GM19397 (cell line): Measurements from ENCODE around the gene CNKSR2.
A peak's percentile ranks its signal among the peaks of the same experiment; 100 is the strongest.
"Not testable (repeated sequence)": the region's sequence is repeated elsewhere in the genome, so short reads cannot be mapped to it uniquely, and the experiment has no call there.

Experiments
- ATAC-seq: cut with Tn5 transposase; IDR thresholded peaks from one replicate; pipeline ENCODE4 v1.9.1; 2021; ENCODE audit warnings: mild to moderate bottlenecking, moderate library complexity; ENCODE audit not compliant: unreplicated experiment

The CNKSR2 gene

DNA sequence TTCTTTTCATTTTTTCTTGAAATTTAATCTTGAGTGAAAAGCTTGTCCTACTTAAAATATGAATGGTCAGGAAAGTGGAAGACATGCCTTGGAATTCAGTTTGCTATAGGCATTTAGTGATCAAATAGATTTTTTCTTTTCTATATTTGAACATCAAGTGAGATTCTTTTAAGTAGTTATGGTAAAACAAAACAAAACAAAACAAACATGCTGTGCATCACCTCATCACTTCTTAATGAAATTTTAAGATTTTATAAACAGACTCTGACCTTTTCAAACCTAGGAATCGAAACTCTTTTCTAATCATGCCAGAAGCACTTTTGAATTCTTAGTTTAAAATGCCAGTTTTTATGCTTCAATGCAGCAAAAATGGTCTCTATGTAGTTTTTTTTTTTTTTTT, 62.8 kb downstream of the CNKSR2 start:
- no peak for ATAC-seq

DNA sequence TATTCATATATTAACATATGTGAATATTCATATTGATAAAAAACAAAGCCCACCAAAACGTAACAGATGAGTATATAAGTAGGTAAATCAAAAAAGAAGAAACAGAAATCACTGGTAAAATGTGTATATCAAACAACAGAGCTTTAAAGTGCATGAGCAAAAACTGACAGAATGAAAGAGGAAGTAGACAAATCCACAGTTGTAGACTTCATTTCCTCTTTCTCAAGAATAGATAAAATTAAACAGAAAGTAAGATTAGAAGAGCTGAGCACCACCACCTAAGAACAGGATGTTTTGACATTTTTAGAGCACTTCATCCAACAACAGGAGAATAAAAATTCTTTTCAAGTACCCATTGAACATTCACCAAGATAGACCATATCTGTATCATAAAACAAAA, 64.6 kb downstream of the CNKSR2 start:
- ATAC-seq: peak; percentile 93

DNA sequence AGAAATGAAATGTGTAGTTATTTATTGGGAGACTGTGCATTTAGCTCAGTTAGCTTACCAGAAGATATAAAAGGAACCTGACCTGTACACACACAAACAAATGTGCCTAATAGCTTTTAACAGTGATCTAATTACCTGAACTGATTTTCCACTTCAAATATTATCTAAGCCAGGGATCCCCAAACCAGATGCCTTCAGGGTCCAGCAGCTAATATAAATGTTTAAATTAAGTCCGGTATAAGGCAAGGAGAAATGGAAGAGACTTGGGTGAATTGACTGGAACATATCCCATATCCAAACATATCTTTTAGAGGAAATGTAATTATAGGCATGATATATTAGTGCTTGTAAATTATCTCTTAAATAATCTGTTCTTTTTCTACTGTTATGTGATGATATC, 66.7 kb downstream of the CNKSR2 start:
- ATAC-seq: no peak

DNA sequence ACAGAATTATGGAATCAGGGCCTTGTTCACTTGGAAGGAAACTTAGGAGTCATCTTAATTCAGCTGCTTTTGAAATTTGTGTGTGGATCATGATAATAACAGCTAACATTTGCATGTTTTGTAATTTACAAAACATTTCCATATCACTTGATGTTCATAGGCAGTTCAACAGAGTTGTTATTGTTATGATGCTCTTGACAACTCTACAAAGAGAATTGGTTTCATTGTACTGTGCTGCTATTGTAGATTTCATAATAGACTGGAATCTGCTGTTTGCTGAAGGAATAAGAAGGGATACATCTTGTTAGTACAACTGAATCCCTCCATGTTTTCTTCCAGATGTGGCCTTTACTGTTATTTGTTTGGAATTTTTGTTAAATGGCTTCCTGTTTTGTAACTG, 83.5 kb downstream of the CNKSR2 start:
- no peak for ATAC-seq

DNA sequence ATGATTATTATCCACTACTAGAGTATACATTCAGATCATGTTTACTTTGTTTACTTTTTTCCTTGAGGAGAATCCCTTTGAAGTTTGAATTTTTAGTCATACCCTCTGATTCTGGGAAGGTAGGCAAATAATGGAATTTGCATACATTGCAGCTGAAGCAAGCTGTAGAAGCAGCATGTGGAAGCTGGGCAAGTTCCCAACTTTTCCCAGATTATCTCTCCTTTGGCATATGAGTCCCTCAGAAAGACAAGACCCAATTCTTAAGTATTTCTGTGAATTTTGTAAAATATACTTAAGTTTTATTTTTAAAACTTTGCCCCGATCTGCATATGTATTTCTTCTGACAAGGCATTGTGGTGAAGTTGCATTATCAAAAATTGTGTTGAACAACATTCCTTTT, 94.9 kb downstream of the CNKSR2 start:
- no peak for ATAC-seq

DNA sequence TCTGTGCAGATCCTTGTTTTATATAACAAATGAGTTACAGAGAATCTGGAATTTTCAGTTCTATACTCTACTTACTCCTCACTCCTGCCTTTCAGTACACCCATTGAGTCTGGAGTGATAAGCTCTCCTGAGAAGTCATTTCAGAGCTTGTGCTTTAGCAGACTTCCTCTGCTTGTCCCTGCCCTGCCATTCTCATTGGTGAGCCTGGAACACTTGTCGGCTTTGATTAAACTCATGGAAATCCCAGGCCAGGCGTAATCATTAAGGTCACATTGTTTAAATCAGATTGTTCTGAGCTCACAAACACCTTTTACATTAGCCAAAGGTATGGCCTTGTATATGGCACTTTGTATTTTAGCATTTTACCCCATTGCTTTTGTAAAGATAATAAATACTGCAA, 102.7 kb downstream of the CNKSR2 start:
- ATAC-seq: no peak

DNA sequence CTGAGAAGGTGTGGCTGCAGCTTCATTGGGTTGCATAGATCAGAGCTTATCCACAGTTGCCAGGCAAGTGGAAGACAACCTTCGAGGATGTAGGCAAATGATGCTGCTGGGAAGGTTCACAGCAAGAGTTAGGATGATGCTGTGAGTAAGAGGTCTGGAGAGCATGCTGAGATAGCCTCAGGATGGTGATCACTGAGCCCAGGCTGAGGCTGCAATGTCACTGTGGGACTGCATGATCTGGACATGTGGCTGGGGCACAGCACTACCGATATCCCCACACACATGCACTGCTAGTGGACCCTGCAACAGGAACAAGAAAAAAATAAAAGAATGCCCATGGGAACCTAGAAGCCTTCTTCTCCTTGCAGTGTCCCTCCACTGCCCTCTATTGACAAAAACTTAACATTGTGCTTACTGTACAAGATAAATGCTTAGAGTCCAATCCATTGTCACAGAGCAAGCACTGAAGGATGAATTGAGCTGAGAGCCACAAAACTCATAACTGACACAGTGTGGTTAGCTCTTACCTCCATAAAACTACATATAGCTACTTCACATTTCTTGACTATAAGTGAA, 105.6 kb downstream of the CNKSR2 start:
- peak; percentile 82 for ATAC-seq

DNA sequence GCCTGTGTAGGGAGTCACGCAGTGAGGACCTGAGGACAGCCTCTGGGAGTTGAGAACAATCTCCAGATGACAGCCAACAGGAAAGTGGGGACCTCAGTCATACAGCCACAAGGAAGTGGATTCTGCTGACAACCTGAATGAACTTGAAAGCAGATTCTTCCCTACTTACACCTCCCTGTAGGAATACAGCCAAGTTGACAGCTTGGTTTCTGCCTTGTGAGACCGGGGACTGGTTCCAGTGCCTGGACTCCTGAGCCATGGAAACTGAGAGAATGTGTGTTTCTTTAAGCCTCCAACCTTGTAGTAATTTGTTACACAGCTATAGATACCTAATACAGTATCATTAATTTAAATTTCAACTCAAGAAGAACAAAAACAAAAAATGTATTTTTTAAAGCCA, 107.5 kb downstream of the CNKSR2 start:
- no peak for ATAC-seq

DNA sequence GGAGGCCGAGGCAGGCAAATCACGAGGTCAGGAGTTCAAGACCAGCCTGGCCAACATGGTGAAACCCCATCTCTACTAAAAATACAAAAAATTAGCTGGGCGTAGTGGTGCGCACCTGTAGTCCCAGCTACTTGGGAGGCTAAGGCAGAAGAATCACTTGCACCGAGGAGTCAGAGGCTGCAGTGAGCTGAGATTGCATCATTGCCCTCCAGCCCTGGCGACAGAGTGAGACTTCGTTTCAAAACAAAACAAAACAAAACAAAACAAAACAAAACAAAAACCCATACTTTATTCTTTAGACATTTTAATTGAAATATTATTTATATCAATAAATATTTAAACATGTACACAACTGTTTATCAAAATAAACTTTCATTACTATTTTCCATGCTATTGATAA, 109.8 kb downstream of the CNKSR2 start:
- ATAC-seq: not testable (repeated sequence)

DNA sequence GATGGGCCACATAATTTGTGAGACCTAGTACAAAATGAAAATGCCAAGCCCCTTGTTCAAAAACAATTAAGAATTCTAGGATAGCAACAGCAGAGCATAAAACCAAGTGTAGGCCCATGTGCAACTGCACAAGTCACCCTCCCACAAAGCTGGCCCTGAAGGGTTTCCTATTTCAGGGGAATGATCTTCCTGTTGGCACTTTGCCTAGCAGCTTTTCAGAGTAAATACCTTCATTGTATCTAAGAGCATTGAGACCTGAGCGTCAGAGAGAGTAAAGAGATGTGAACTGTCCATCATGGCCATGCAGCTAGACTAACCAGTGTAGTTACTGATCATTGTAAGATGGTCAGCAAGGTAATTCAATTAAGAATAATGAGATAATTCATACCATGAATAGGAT, 113.6 kb downstream of the CNKSR2 start:
- no peak for ATAC-seq

DNA sequence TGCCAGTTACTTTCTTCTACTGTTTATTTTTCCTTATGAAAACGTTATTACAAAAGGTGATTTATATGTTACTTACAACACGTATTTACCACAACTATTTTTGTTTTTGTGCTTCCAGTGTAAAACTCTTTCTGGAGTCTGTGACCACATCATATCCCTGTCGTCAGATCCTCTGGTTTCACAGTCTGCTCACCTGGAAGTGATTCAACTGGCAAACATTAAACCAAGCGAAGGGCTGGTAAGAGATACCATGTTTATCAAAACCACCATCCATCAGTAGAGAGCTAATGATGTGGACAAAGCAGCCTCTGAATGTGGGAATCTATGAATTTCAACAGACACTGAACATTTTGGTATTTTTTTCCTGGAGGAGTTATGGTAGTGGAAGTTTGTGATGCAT, 116.1 kb downstream of the CNKSR2 start:
- no peak for ATAC-seq

DNA sequence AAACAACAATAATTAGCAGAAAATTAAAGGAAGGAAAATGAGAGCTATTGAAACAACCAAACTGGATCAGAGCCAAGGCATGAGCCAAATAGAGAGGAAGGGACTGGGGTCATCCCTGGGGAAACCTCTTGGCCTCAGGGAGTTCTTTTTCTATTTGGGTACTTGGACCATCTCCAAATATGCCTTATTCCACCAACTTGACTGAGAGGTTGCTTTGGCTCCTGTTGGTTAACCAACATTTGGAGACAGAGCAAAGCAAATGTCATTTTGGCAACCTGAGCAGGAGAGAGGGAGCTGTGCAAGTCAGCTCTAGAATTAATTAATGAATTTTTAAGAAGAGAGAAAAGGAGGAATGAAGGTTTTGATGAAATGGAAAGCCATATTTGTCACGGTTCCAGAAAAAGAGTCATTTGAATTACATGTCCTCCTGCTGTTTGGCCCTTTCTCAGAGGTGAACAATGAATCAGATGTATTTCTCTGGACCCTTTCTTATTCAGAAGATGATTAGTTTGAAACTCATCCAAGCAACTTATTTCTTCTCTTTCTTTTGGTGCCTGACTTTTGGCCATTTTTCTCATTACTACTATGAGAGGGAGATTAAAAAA, 119.1 kb downstream of the CNKSR2 start:
- no peak for ATAC-seq

DNA sequence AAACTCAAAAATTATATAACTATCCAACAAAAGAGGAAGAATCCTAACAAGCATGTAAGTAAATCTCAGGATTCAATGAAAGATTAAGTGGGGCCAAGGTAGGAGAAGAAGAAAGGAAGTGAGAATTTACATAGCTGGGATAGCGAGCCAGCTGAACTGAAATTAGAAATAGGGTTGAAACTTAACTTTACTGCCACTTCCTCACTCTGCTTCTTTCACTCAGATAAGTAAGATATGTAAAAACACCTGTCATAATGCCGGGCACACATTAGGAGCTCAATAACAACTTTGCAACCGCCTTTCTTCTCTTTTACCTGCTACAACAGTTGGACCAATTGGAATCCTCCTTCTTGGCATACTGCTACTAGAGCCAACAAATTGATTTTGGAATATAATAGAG, 129.4 kb downstream of the CNKSR2 start:
- no peak for ATAC-seq

DNA sequence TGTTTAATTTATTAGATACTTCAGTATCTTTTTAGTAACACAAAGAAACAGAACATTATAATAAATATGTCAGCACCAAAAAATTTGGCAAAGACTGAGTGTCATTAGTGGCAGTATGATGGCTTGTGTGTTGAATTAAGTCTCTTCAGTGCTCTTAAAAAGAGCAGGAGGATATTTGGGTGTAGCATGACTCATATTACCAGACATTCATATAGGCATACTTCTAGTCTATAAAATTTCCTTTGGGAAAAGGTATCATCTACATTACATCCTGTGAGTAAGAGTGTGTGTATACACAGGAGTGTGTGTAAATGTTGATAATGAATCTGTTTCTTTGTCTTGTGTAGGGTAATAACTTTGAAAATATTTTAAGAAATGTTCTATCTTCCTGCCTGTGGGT, 135.7 kb downstream of the CNKSR2 start:
- ATAC-seq: no peak

DNA sequence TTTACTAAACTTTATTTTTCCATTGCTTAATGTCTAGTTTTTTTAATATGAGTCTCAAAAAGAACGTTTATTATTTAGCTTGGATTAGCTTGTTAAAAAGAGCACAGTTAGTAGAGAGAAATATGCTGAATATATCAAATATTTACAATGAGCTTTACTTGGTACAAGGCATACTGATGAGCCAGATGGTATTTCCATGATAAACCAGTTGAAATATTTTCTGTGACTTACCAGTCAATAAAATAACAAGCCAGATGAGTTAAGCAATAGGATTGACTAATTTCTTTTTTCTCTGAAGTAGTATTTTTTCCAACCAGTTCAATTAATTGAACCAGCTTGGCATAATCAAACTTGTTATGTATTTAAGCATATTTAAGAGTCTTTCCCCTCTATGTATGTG, 149.8 kb downstream of the CNKSR2 start:
- ATAC-seq: no peak

DNA sequence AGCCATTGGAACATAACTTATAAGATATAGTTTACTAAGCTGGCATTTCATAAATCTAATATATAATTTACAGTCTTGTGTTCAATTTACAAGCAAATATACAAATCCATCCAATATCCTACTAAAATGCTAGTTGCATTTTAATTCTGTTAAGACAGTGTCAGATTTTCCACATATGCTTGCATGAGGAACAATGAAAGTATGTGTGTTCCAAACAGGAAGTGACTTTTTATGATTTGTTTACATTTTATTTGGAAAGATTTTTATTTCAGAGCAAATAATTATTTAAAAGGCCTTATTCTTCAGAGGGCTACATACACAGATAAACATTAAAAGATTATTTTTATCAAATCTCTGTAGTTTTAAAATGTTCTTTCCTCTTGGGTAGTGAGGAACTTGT, 153.9 kb downstream of the CNKSR2 start:
- ATAC-seq: no peak

DNA sequence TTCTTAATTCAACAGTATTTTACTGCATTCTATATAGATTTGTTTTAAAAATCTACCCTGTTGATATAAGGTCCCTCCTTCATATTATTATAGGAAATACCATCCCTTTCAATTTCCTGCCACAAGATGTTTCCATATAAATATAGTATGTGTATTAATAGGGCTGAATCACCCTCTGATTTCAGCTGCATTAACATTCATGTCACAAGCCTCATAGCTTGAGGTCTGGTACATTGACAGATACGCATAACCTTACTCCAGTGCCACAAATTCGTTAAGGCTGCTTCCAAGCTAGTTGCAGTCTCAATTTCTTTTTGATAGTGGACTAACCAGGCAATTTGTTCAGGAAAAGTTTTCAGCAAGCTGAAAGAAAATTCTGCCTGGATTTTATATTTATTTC, 155.6 kb downstream of the CNKSR2 start:
- ATAC-seq: no peak

DNA sequence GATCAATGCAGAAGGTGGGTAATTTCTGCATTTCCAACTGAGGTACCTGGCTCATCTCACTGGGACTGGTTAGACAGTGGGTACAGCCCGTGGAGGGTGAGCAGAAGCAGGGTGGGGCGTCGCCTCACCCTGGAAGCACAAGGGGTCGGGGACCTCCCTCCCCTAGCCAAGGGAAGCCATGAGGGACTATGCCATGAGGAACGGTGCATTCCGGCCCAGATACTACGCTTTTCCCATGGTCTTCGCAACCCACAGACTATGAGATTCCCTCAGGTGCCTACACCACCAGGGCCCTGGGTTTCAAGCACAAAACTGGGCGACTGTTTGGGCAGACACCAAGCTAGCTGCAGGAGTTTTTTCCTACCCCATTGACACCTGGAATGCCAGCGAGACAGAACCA, 170.4 kb downstream of the CNKSR2 start:
- not testable (repeated sequence) for ATAC-seq

DNA sequence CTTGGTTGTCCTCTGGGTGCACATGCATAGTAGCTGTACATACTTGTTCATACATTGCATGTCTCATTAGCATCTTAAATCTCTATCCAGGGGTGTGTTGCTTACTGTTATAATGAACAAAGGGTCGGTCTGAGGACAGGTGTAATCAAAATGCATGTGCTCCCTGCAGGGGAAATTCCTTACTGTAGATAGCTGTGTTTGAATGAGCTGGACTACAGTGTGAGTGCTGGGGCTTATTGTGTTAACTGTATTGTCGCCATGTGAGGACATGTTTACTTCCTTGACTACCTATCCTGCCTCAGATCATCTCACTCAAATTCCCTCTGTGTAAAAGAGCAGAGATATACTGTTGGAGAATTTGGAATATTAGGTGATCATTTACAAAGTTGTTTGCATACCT, 185.2 kb downstream of the CNKSR2 start:
- ATAC-seq: no peak

DNA sequence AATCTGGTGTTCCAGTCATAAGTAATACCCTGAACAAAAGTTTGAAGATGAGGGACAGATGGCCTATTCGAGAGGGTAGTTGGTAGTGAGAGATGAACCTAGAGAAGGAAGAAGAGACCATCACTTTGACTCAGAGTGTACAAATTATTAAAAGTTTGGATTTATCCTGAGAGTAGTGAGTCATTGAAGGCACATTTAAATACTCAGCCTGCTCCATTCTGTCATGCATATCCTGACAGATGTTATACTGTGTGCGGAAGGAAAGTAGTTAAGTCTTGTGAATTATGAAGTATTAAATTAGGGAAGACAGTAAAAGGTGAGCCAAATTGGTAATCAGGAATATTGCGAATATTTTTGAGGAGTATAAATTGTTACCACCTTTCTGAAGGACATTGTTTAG, 190.8 kb downstream of the CNKSR2 start:
- no peak for ATAC-seq

DNA sequence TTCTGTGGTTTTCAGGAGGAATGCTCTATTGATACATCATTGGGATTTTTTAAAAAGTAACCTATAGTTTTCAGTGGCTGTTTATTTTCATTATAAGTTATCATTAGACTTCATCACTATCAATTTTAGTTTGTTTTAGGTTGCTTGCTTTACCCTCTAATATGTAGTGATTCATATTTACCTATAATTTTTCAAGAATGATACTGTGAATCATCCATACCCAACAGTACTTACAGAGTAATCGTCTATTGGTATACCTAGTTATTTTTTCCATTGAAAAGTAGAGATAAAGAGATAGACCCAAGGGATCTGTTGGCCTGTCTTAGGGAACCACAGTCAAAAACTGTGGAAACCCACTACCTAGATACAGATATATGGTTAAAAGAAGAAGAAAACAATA, 200.6 kb downstream of the CNKSR2 start:
- ATAC-seq: no peak

DNA sequence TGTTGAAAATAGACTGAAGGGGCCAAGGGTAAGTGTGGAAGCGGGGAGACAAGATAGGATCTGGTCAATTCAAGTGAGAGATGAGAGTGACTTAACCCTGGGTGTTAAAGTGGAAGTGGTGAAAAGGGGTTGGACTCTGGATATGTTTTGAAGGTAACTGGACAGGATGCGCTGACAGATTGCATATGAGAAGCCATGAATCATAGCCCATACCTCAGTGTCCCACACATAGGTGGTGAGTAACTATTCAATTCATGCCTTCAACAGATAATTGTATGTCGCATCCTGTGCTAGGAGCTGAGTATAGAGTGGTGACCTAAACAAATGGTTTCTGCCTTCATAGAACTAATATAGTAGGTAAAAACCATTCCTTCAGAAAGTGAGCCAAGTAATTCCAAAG, 207.3 kb downstream of the CNKSR2 start:
- ATAC-seq: no peak

DNA sequence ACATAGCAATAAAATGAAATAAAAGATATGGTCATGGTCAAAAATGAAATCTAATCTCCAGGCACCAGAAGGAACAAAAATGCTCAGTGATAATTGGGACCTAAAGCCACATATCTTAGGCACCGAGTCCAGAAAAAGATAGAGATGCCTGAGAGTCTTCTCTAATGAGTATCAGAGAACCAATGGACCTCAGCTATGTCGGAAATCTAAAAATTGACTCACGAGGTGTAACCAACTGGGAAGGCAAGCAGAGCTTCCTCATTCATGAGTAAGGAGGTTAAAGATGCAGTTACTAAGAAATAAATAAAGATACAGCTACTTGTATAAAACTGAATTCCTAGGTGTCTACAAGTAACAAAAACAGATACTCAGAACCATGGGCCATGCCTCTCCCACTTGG, 211.8 kb downstream of the CNKSR2 start:
- no peak for ATAC-seq
